Trophoblast cell (in vitro differentiated cells and primary cell): ENCODE measurements around the gene MFSD6.

Experiments used
- DNase-seq, 2 donors: peaks; one replicate each; pipeline ENCODE4 v3.0.0-alpha.2; 2016
- H2AFZ ChIP-seq: 2 replicates; pipeline ENCODE4 v1.6.1; 2013; ENCODE audit warnings: low read length, moderate library complexity, mild to moderate bottlenecking; ENCODE audit not compliant: insufficient read depth, poor library complexity
- H2AK5ac ChIP-seq: 2 replicates; pipeline ENCODE4 v1.6.1; 2013; ENCODE audit warnings: mild to moderate bottlenecking, low read length
- H2BK120ac ChIP-seq: 2 replicates; pipeline ENCODE4 v1.6.1; 2013; ENCODE audit warnings: low read length, mild to moderate bottlenecking, moderate library complexity; ENCODE audit not compliant: insufficient read depth, poor library complexity
- H2BK12ac ChIP-seq: 2 replicates; pipeline ENCODE4 v1.6.1; 2013; ENCODE audit warnings: mild to moderate bottlenecking, low read length, moderate library complexity
- H2BK5ac ChIP-seq: 2 replicates; pipeline ENCODE4 v1.6.1; 2013; ENCODE audit warnings: low read length, low read depth, moderate library complexity, mild to moderate bottlenecking; ENCODE audit not compliant: poor library complexity
- H3K14ac ChIP-seq: 2 replicates; pipeline ENCODE4 v1.6.1; 2013; ENCODE audit warnings: mild to moderate bottlenecking, low read length
- H3K18ac ChIP-seq: 2 replicates; pipeline ENCODE4 v1.6.1; 2013; ENCODE audit warnings: mild to moderate bottlenecking, low read length
- H3K23ac ChIP-seq: 2 replicates; pipeline ENCODE4 v1.6.1; 2013; ENCODE audit warnings: low read length
- H3K27ac ChIP-seq: 2 replicates; pipeline ENCODE4 v1.5.1; 2013; ENCODE audit warnings: low read depth, mild to moderate bottlenecking, inconsistent platforms, low read length, moderate library complexity
- H3K27me3 ChIP-seq: 2 replicates; pipeline ENCODE4 v1.6.1; 2013; ENCODE audit warnings: inconsistent platforms, mild to moderate bottlenecking, low read length, moderate library complexity; ENCODE audit not compliant: insufficient read depth
- H3K36me3 ChIP-seq, 2 experiments: 1 replicate in 1 of 2; 2 replicates in 1 of 2; pipeline ENCODE4 v1.6.1; 2013; ENCODE audit warnings: low read length in 2 of 2, mild to moderate bottlenecking in 2 of 2, moderate library complexity in 1 of 2; ENCODE audit not compliant: insufficient read depth in 2 of 2, control insufficient read depth in 1 of 2
- H3K4ac ChIP-seq: 2 replicates; pipeline ENCODE4 v1.6.1; 2013; ENCODE audit warnings: low read depth, mild to moderate bottlenecking, low read length, moderate library complexity
- H3K4me1 ChIP-seq, 2 experiments: 1 replicate in 1 of 2; 2 replicates in 1 of 2; pipeline ENCODE4 v1.6.1; 2013; ENCODE audit warnings: low read length in 2 of 2, mild to moderate bottlenecking in 2 of 2, moderate library complexity in 1 of 2; ENCODE audit not compliant: insufficient read depth in 2 of 2, control insufficient read depth in 1 of 2
- H3K4me2 ChIP-seq: 2 replicates; pipeline ENCODE4 v1.6.1; 2013; ENCODE audit warnings: inconsistent platforms, mild to moderate bottlenecking, low read length, moderate library complexity
- H3K4me3 ChIP-seq: 2 replicates; pipeline ENCODE4 v1.5.1; 2013; ENCODE audit warnings: mild to moderate bottlenecking, low read depth, low read length, inconsistent platforms
- H3K79me1 ChIP-seq: one replicate; pipeline ENCODE4 v1.6.1; 2013; ENCODE audit warnings: low read length
- H3K79me2 ChIP-seq: 2 replicates; pipeline ENCODE4 v1.6.1; 2013; ENCODE audit warnings: low read length, mild to moderate bottlenecking; ENCODE audit not compliant: control insufficient read depth, insufficient read depth, poor library complexity
- H3K9ac ChIP-seq: 2 replicates; pipeline ENCODE4 v1.6.1; 2013; ENCODE audit warnings: mild to moderate bottlenecking, low read length
- H3K9me3 ChIP-seq: 2 replicates; pipeline ENCODE4 v1.6.1; 2013; ENCODE audit warnings: low read depth, mild to moderate bottlenecking, control low read depth, inconsistent platforms, low read length; ENCODE audit not compliant: insufficient read depth
- H4K12ac ChIP-seq: 2 replicates; pipeline ENCODE4 v1.6.1; 2013; ENCODE audit warnings: low read depth, mild to moderate bottlenecking, low read length, moderate library complexity
- H4K8ac ChIP-seq: 2 replicates; pipeline ENCODE4 v1.6.1; 2013; ENCODE audit warnings: low read depth, mild to moderate bottlenecking, low read length, moderate library complexity
- H4K91ac ChIP-seq: one replicate; pipeline ENCODE4 v1.6.1; 2013; ENCODE audit warnings: low read depth, mild to moderate bottlenecking, low read length, moderate library complexity
- WGBS: extraction: QIAGEN DNeasy Blood & Tissue Kit; methylation state at CpG from one replicate; pipeline ENCODE4 v1.1.7; 2013; ENCODE audit warnings: missing lambda C conversion rate; ENCODE audit not compliant: insufficient read length, insufficient coverage; ENCODE audit errors: extremely low coverage; 5-methylcytosine and 5-hydroxymethylcytosine counted together

Gene MFSD6

DNA sequence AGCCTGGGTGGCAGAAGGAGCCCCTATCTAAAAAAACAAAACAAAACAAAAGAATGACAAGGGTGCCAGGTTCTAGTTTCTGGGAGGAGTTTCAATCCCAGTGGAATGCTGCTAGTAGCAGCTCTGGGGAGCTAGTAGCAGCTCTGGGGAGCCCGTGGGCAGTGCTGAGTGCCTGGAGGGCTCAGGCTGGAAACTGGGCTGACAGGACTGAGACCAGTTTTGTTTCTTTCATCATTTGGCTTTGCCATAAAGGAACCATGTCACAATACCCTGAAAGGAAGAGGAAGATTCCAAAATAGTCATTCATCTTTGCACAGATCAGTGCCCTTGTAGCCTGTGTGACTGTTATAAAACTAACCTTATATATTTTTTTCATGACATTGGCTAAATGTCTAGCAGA is 10.6 kb downstream of the MFSD6 start:
- Histone ChIP-seq H3K9me3 (no peaks in the 10 kb centered on the region), H2AFZ (no peak overlapping the region), H3K9ac (no peak overlapping the region), H2AK5ac (no peak overlapping the region), H2BK120ac (no peak overlapping the region), H3K4me3 (no peak overlapping the region), H3K4me1 (peaks cover 9 to 11% of the 10 kb centered on the region in 2 experiments), H3K4me2 (no peak overlapping the region), H2BK12ac (no peak overlapping the region), H4K91ac (no peak overlapping the region), H2BK5ac (no peak overlapping the region), H4K12ac (no peak overlapping the region), H3K79me2 (no peaks in the 10 kb centered on the region), H3K36me3 (no peaks in the 10 kb centered on the region), H4K8ac (no peak overlapping the region), H3K27me3 (no peaks in the 10 kb centered on the region), H3K18ac (no peak overlapping the region), H3K14ac (no peak overlapping the region), H3K27ac (no peak overlapping the region), H3K79me1 (peaks cover 3% of the 10 kb centered on the region), H3K23ac (no peak overlapping the region), H3K4ac (no peak overlapping the region)
- no CpG with 5 or more reads among the region's 1 CpG for WGBS
- peak; percentile 8 to 54 for DNase-seq

DNA sequence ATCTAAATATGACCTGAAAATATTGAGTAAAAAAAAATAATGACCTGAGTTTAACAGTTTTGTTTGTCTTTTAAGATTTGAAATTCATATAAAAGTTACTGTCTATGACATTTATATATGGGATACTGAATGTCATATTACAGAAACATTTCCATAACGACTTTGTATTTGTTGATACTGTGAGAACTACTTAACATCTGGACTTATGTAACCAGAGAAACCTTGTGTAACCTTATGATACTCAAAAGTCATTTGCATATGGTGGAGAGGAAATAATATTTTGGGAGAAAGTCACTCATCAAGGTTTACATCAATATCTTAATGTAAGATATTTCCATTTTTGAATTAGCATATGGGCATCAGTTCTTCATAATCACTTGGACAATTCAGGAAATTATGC is 12.6 kb downstream of the MFSD6 start:
- Histone ChIP-seq H3K27me3 (no peaks in the 10 kb centered on the region), H2BK5ac (no peak overlapping the region), H4K12ac (no peak overlapping the region), H4K91ac (no peak overlapping the region), H3K23ac (no peak overlapping the region), H3K18ac (no peak overlapping the region), H4K8ac (no peak overlapping the region), H3K36me3 (no peaks in the 10 kb centered on the region), H2BK120ac (no peak overlapping the region), H3K79me1 (peaks cover 3% of the 10 kb centered on the region), H2AK5ac (no peak overlapping the region), H3K14ac (no peak overlapping the region), H3K79me2 (no peaks in the 10 kb centered on the region), H3K4me2 (no peak overlapping the region), H3K9me3 (no peaks in the 10 kb centered on the region), H3K9ac (no peak overlapping the region), H3K4me1 (peaks cover 9 to 11% of the 10 kb centered on the region in 2 experiments), H2BK12ac (no peak overlapping the region), H2AFZ (no peak overlapping the region), H3K4me3 (no peak overlapping the region), H3K4ac (no peak overlapping the region), H3K27ac (no peak overlapping the region)
- DNase-seq = no peak
- no CpG with 5 or more reads among the region's 1 CpG for WGBS

GRCh38 chr2:190425221-190425866 is 17.2 kb downstream of the MFSD6 start:
- Histone ChIP-seq H3K27ac (no peak overlapping the region), H2BK5ac (no peak overlapping the region), H3K9me3 (no peaks in the 10 kb centered on the region), H3K79me2 (no peaks in the 10 kb centered on the region), H4K8ac (no peak overlapping the region), H3K9ac (no peak overlapping the region), H3K36me3 (no peaks in the 10 kb centered on the region), H3K4me2 (no peak overlapping the region), H2AFZ (no peak overlapping the region), H3K4me1 (no peaks in the 10 kb centered on the region), H2BK12ac (no peak overlapping the region), H3K18ac (no peak overlapping the region), H3K4ac (no peak overlapping the region), H3K14ac (no peak overlapping the region), H3K27me3 (no peaks in the 10 kb centered on the region), H3K79me1 (no peaks in the 10 kb centered on the region), H4K12ac (no peak overlapping the region), H2AK5ac (no peak overlapping the region), H4K91ac (no peak overlapping the region), H3K4me3 (no peak overlapping the region), H2BK120ac (no peak overlapping the region), H3K23ac (no peak overlapping the region)
- WGBS = no CpG with 5 or more reads among the region's 1 CpG
- DNase-seq = no peak

GRCh38 chr2:190425883-190426658 is 17.9 kb downstream of the MFSD6 start:
- H2AK5ac ChIP-seq = no peak overlapping the region
- no peak overlapping the region for H3K9ac ChIP-seq
- no peak overlapping the region for H3K4ac ChIP-seq
- DNase-seq = no peak
- H3K79me1 ChIP-seq = no peaks in the 10 kb centered on the region
- no peak overlapping the region for H3K23ac ChIP-seq
- H2BK5ac ChIP-seq = no peak overlapping the region
- H3K79me2 ChIP-seq = no peaks in the 10 kb centered on the region
- H3K9me3 ChIP-seq = no peaks in the 10 kb centered on the region
- no peak overlapping the region for H4K91ac ChIP-seq
- H3K4me2 ChIP-seq = no peak overlapping the region
- H3K4me1 ChIP-seq = no peaks in the 10 kb centered on the region
- no peak overlapping the region for H3K4me3 ChIP-seq
- H2BK12ac ChIP-seq = no peak overlapping the region
- H3K27me3 ChIP-seq = no peaks in the 10 kb centered on the region
- no peak overlapping the region for H3K18ac ChIP-seq
- H2BK120ac ChIP-seq = no peak overlapping the region
- H3K27ac ChIP-seq = no peak overlapping the region
- H3K14ac ChIP-seq = no peak overlapping the region
- no peak overlapping the region for H4K8ac ChIP-seq
- H4K12ac ChIP-seq = no peak overlapping the region
- H2AFZ ChIP-seq = no peak overlapping the region
- H3K36me3 ChIP-seq = no peaks in the 10 kb centered on the region
